Peyer's patch (tissue), 4 donors: ENCODE measurements around the gene CHMP6. TPM values are rescaled to one million over a fixed set of nuclear protein-coding genes. Genes with fewer than 3 reads are reported as not detected.

Source experiments
- DNase-seq, 3 donors: peaks; one replicate each; pipeline ENCODE4 v3.0.0-alpha.2; 2017 to 2019
- H3K27ac ChIP-seq, 4 donors: fragments of 200-600 bp; sonication (generic); one replicate each; pipeline ENCODE4 v1.5.1; 2016 to 2019
- H3K27me3 ChIP-seq, 2 donors: fragments of 200-600 bp; sonication (generic); one replicate each; pipeline ENCODE4 v1.5.1; 2019
- H3K36me3 ChIP-seq, 3 donors: fragments of 200-600 bp; sonication (generic); one replicate each; pipeline ENCODE4 v1.5.1; 2016 to 2019
- H3K4me1 ChIP-seq, 4 donors: fragments of 200-600 bp; sonication (generic); one replicate each; pipeline ENCODE4 v1.5.1; 2016 to 2019
- H3K4me3 ChIP-seq, 4 donors: fragments of 200-600 bp; sonication (generic); 1 replicate in 3 of 4; 2 replicates in 1 of 4; pipeline ENCODE4 v1.5.1; 2016 to 2019; ENCODE audit warnings: mild to moderate bottlenecking in 1 of 4
- H3K9me3 ChIP-seq, 4 donors: fragments of 200-600 bp; sonication (generic); one replicate each; pipeline ENCODE4 v1.5.1; 2016 to 2019; ENCODE audit warnings: mild to moderate bottlenecking in 1 of 4
- POLR2A ChIP-seq, 2 donors: fragments of 450-650 bp; IDR thresholded peaks; one replicate each; pipeline ENCODE4 v1.5.1; 2017; ENCODE audit warnings: antibody characterized with exemption in 2 of 2, mild to moderate bottlenecking in 2 of 2, moderate library complexity in 2 of 2
- total RNA-seq, 4 donors: library from RNA; depleted of rRNA; stranded (reverse); fragments of >200 nt; gene quantifications; one replicate each; pipeline ENCODE4 v1.1.0, GENCODE V29; 2016
- TF ChIP-seq, protein P1 (sequence below), 6 experiments: fragments of 450-650 bp in 4 of 6; fragments of 200-600 bp in 2 of 6; sonication (generic) in 1 of 6; IDR thresholded peaks; one replicate each; pipeline ENCODE4 v1.5.1; 2017 to 2019; ENCODE audit warnings: antibody characterized with exemption in 6 of 6, mild to moderate bottlenecking in 3 of 6, moderate library complexity in 1 of 6

CHMP6 gene
- total RNA-seq, 4 donors from 2014 or later, result 29.9 to 57.8 (median 37.1) TPM

DNA sequence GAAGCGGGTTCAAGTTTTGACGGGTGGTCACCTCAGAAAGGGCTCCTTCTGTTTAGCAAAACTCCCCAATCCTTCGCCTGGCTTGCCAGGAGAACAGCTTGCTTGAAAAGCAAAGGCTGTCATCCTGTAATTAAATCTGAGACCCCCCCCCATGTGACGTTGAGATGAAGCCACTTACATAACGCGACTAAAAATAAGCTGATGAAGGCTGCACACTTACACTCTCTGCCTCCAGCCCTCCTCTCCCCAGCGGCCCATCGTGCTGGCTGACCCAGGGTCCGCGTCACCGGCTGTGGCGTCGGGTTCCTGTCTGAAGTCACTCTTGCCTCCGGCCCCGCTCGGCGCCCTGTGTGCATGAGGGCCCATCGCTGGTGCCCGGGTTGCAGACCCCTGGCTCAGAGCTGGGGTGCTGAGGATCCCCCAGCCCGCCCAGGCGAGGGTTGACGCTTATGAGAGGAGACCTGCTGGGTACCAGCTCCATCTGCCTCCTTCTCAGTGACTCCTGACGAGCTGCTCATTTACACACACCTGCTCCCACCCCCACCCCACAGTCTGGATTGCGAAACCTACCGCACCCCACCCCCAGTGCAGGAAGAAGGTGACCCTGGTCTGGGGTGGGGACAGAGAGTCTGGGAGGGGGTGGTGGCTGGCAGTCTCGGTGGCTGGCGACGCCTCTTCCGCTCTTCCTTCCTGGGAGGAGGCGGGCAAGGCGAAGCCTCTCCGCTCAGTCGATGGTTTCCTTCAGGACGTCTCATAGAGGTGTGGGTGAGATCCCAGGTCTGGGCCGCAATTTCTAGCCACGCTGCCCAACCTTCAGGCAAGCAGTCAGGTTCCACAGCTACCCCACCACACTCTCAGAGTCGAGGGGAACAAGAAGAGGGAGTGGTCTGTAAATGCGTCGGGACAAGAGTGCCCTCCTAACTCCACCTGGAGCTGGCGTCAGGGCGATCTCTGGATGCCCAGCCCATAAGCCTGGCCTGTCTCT, 40.2 kb downstream of the CHMP6 start:
- H3K27me3 ChIP-seq, result no peaks in the 10 kb centered on the region
- no peaks in the 10 kb centered on the region for H3K36me3 ChIP-seq
- no peak overlapping the region for H3K4me3 ChIP-seq
- no peak for DNase-seq
- TF ChIP-seq, protein P1, sequence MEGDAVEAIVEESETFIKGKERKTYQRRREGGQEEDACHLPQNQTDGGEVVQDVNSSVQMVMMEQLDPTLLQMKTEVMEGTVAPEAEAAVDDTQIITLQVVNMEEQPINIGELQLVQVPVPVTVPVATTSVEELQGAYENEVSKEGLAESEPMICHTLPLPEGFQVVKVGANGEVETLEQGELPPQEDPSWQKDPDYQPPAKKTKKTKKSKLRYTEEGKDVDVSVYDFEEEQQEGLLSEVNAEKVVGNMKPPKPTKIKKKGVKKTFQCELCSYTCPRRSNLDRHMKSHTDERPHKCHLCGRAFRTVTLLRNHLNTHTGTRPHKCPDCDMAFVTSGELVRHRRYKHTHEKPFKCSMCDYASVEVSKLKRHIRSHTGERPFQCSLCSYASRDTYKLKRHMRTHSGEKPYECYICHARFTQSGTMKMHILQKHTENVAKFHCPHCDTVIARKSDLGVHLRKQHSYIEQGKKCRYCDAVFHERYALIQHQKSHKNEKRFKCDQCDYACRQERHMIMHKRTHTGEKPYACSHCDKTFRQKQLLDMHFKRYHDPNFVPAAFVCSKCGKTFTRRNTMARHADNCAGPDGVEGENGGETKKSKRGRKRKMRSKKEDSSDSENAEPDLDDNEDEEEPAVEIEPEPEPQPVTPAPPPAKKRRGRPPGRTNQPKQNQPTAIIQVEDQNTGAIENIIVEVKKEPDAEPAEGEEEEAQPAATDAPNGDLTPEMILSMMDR (IDR thresholded peaks at IDR 0.05), result no peak
- no peak for TF ChIP-seq POLR2A (IDR thresholded peaks at IDR 0.05)
- peaks cover 0 to 6% (median 0%) of the 10 kb centered on the region in 4 donors for H3K9me3 ChIP-seq
- H3K27ac ChIP-seq, result peak overlapping the region in 1 of 4 donors; percentile 1
- peaks cover 0 to 37% (median 8%) of the 10 kb centered on the region in 4 donors for H3K4me1 ChIP-seq

DNA sequence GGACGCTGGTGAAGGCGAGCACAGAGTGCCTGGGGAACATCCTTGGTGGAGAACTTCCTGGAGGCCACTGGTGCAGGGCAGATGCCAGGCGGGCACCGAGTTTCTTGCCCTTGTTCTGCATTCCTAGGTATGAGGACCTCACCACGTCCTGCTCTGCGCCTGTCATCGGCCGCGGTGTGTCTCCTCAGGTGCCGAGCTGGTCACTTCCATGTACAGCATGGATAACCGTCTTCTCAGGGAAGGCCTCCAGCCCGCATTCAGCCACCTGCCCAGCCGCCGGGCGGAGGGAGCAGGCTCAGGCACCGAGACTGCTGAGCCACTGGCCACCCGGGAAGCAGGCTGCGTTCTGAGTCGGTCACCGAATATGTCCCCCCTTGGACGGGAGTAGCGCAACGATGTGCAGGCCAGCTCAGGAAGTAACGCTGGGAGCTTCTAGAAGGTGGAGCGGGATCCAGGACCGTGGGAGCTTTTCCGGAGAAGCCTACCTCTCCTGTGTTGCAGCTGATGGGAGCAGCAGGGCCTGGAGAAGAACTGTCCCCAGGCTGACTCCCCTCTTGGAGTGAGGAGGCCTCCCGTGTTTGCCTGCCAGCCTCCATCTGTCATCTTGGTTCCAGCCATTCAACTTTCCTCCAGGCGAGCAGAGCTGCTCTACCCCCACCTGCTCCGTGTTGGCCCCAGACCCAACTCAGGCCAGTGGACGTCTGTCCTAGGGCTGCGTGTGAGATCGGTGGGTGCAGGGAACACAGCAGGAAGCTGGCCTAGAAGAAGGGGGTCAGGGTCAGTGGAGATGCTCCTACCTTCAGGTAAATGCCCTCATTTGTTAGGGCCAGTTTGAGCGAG, 41.2 kb downstream of the CHMP6 start:
- Histone ChIP-seq H3K9me3 (no peaks in the 10 kb centered on the region), H3K27me3 (no peaks in the 10 kb centered on the region), H3K27ac (no peak overlapping the region), H3K4me1 (peaks cover 0 to 40% (median 8%) of the 10 kb centered on the region in 4 donors), H3K36me3 (no peaks in the 10 kb centered on the region), H3K4me3 (no peak overlapping the region)
- TF ChIP-seq, protein P1 (IDR thresholded peaks at IDR 0.05), result no peak
- no peak for TF ChIP-seq POLR2A (IDR thresholded peaks at IDR 0.05)
- no peak for DNase-seq

DNA sequence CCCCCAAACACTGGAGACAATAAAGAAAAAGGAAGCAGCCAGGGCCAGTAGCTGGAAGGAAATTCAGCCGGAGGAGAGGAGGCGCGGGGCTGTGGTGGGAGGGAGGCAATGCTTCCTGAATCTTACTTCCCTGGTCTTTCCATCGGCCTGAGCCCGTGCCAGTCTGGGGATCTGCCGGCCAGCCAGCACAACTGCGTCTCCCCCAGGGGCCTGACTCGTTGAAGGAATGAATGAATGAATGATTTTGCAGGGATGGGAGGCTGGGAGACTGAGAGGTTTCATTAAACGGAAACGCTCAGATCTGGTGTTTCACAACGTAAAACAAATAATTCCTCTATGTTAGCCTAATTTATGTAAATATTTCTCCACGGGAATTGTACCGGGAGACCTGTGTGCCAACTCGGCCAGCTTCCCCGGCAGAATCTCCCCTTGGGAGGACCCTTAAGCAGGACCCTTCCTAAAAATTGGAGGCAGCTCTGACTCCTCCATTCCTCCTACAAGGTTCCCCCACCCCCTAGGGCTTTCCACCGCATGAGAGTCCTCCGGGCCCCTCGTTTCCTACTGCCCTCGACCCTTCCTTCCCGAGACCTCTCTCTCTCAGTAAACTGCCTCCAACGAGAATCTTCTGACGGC, 42.0 kb downstream of the CHMP6 start:
- DNase-seq, result no peak

DNA sequence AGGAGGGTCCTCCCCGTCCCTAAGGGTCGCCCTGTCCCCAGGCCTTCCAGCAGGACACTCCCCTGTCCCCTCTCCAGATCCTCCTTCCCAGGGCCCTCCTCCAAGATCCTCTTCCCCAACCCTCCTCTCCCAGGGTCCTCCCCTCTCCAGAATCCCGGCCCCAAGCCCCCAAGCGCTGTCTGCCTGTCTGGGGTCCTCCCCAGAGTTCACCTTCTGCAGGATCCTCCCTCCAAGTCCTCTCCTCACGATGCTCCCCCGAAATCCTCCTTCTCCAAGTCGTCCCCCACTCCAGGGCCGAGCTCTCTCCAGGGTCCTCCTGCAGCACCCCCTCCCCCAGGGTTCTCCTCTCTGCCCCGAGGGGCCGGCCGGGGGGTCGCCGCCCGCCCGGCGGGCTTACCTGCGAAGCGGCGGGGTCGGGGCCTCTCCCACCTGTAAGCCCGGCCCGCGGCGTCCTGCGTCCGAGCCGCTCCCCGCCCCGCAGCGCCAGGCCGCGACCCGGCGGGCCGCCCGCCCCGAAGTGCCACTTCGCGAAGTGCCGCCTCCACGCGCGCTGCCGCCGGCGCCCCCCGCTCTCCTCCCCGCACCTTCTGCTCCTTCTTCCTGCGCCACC, 42.6 kb downstream of the CHMP6 start:
- H3K4me1 ChIP-seq, result peaks cover 0 to 40% (median 8%) of the 10 kb centered on the region in 4 donors
- H3K36me3 ChIP-seq, result no peaks in the 10 kb centered on the region
- H3K9me3 ChIP-seq, result no peaks in the 10 kb centered on the region
- peak overlapping the region; percentile 67 to 88 (median 68) for H3K4me3 ChIP-seq
- no peak for DNase-seq
- no peak for TF ChIP-seq POLR2A (IDR thresholded peaks at IDR 0.05)
- TF ChIP-seq, protein P1 (IDR thresholded peaks at IDR 0.05), result no peak
- H3K27ac ChIP-seq, result peak overlapping the region in 2 of 4 donors; percentile 59 to 63
- no peaks in the 10 kb centered on the region for H3K27me3 ChIP-seq

More for the DNA sequence above, 42.0 kb downstream of the CHMP6 start:
- H3K36me3 ChIP-seq, result no peaks in the 10 kb centered on the region
- peaks cover 0 to 40% (median 8%) of the 10 kb centered on the region in 4 donors for H3K4me1 ChIP-seq
- no peaks in the 10 kb centered on the region for H3K9me3 ChIP-seq
- H3K27ac ChIP-seq, result peak overlapping the region in 1 of 4 donors; percentile 63
- H3K4me3 ChIP-seq, result peak overlapping the region; percentile 67 to 88 (median 68)
- H3K27me3 ChIP-seq, result no peaks in the 10 kb centered on the region
- no peak for TF ChIP-seq POLR2A (IDR thresholded peaks at IDR 0.05)
- TF ChIP-seq, protein P1 (IDR thresholded peaks at IDR 0.05), result no peak
